ENCODE data around the gene CYTH1.

Gene CYTH1

GRCh38 chr17:78645421-78646295, 136.4 kb downstream of the CYTH1 start:
- no peak for DNase-seq (ENCODE audit: low spot score)

DNA sequence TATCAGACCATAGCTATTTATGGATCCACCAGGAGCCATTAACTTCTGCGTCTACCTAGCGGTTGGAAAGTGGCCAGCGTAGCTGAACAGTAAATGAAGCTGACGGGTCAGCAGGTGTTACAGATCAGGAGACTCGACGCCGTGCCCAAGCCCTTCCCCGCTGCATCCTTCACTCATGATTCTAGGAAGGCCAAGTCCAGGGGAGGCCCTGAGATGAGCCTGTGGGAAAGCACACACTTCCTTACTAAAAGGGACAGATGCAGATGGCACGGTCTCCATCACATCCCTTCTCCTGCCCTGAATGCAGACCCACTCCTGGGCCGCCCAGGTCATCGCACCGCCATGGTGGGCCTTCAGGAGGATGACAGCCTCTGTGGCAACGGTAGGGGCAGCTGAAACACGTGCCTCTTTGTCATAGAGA, 137.1 kb downstream of the CYTH1 start:
- no peak for DNase-seq (ENCODE audit: low spot score)

GRCh38 chr17:78644224-78644623, 137.8 kb downstream of the CYTH1 start:
- DNase-seq (ENCODE audit: low spot score) = no peak

- DNase-seq (ENCODE audit: low spot score) = no peak
Observed at GRCh38 chr17:78643326-78643725, 138.7 kb downstream of the CYTH1 start.

- no peak for DNase-seq (ENCODE audit: low spot score)
Observed at GRCh38 chr17:78642707-78643106, 139.4 kb downstream of the CYTH1 start.

- DNase-seq (ENCODE audit: low spot score) = no peak
Observed at GRCh38 chr17:78641666-78642065, 140.4 kb downstream of the CYTH1 start.

GRCh38 chr17:78641243-78641642, 140.8 kb downstream of the CYTH1 start:
- no peak for DNase-seq (ENCODE audit: low spot score)

DNA sequence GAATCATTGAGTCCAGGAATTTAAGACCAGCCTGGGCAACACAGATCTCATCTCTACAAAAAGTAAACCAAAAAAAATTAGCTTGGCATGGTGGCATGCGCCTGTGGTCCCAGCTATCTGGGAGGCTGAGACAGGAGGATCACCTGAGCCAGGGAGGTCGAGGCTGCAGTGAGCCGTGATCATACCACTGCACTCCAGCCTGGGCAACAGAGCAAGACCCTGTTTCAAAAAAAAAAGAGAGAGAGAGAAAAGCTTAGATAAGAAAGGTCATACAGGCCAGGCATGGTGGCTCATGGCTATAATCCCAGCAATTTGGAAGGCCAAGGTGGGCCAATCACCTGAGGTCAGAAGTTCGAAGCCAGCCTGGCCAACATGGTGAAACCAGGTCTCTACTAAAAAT, 141.4 kb downstream of the CYTH1 start:
- DNase-seq (ENCODE audit: low spot score) = no peak

DNA sequence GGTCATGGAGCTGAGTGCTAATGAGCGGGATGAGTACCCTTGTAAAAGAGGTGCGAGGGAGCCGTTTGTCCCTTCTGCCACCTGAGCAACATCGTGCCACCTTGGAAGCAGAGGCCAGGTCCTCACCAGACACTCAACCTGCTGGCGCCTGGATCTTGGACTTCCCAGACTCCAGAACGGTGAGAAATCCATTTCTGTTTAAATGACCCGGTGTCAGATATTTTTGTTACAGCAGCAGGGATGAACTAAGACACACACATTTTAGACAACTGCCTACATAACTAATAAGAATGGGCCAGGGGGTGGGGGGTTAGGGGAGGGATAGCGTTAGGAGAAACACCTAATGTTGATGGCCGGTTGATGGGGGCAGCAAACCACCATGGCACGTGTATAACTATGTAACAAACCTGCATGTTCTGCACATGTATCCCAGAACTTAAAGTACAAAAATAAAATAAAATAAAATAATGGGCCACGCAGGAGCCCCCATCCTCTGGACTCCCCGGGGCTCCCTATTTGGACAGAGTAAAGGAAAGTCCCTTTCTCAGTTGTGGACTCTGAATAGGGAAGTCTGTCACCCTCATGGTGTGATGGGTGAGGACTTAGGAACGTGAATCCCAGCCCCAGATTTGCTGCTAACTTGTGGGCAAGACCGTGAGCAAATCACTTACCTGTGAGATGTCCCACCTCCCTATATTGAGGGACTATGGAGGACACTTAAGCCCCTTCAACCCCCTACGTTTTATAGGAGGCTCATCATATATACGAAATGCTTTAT, 144.2 kb downstream of the CYTH1 start:
- no peak for DNase-seq (ENCODE audit: low spot score)

GRCh38 chr17:78637146-78637545, 144.9 kb downstream of the CYTH1 start:
- no peak for DNase-seq (ENCODE audit: low spot score)

GRCh38 chr17:78634154-78634553, 147.9 kb downstream of the CYTH1 start:
- DNase-seq (ENCODE audit: low spot score) = no peak

GRCh38 chr17:78629436-78629995, 152.6 kb downstream of the CYTH1 start:
- no peak for DNase-seq (ENCODE audit: low spot score)

- DNase-seq (ENCODE audit: low spot score) = no peak
Observed at GRCh38 chr17:78628547-78629435, 153.3 kb downstream of the CYTH1 start.

- no peak for DNase-seq (ENCODE audit: low spot score)
Observed at GRCh38 chr17:78624324-78625151, 157.5 kb downstream of the CYTH1 start.

Data from RKO (cell line).